NCI-H187 (cell line): ENCODE results near the gene TMEM273.
"Not testable (repeated sequence)": the region's sequence is repeated elsewhere in the genome, so short reads cannot be mapped to it uniquely, and the experiment has no call there.

Experiments used
- DNase-seq, 2 experiments: peaks; one replicate each; lab custom pipeline; 2025; lab: John Stamatoyannopoulos, UW

TMEM273 gene

GRCh38 chr10:49205206-49205605 is 17.0 kb upstream of the TMEM273 start:
- DNase-seq: no peak

- DNase-seq: no peak
Measured at GRCh38 chr10:49204119-49204518, 15.9 kb upstream of the TMEM273 start.

GRCh38 chr10:49202266-49202665 is 14.1 kb upstream of the TMEM273 start:
- DNase-seq: no peak

- no peak for DNase-seq
Measured at GRCh38 chr10:49200854-49201253, 12.7 kb upstream of the TMEM273 start.

GRCh38 chr10:49197171-49197570 is 9.0 kb upstream of the TMEM273 start:
- no peak for DNase-seq

- not testable (repeated sequence) for DNase-seq
Measured at GRCh38 chr10:49195864-49196263, 7.7 kb upstream of the TMEM273 start.

- no peak for DNase-seq
Measured at GRCh38 chr10:49194212-49194920, 6.2 kb upstream of the TMEM273 start.

GRCh38 chr10:49191349-49191748 is 3.2 kb upstream of the TMEM273 start:
- DNase-seq: no peak

- DNase-seq: no peak
Measured at GRCh38 chr10:49189422-49189821, 1.2 kb upstream of the TMEM273 start.

- DNase-seq: no peak
Measured at GRCh38 chr10:49187044-49187484, 1.1 kb downstream of the TMEM273 start.

GRCh38 chr10:49186613-49187012 is 1.6 kb downstream of the TMEM273 start:
- no peak for DNase-seq

GRCh38 chr10:49185213-49185612 is 3.0 kb downstream of the TMEM273 start:
- DNase-seq: no peak

- DNase-seq: no peak
Measured at GRCh38 chr10:49184642-49185111, 3.5 kb downstream of the TMEM273 start.

- DNase-seq: no peak
Measured at GRCh38 chr10:49183596-49184542, 4.3 kb downstream of the TMEM273 start.

GRCh38 chr10:49182776-49183175 is 5.4 kb downstream of the TMEM273 start:
- DNase-seq: no peak

GRCh38 chr10:49180444-49180860 is 7.7 kb downstream of the TMEM273 start:
- no peak for DNase-seq

- DNase-seq: no peak
Measured at GRCh38 chr10:49179699-49180443, 8.3 kb downstream of the TMEM273 start.

- no peak for DNase-seq
Measured at GRCh38 chr10:49178489-49179471, 9.4 kb downstream of the TMEM273 start.

- DNase-seq: no peak
Measured at GRCh38 chr10:49177391-49178355, 10.5 kb downstream of the TMEM273 start.
